ENCODE results near the gene SSX1.
"Not testable (repeated sequence)": the region's sequence is repeated elsewhere in the genome, so short reads cannot be mapped to it uniquely, and the experiment has no call there.

Gene SSX1, protein sequence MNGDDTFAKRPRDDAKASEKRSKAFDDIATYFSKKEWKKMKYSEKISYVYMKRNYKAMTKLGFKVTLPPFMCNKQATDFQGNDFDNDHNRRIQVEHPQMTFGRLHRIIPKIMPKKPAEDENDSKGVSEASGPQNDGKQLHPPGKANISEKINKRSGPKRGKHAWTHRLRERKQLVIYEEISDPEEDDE

DNA sequence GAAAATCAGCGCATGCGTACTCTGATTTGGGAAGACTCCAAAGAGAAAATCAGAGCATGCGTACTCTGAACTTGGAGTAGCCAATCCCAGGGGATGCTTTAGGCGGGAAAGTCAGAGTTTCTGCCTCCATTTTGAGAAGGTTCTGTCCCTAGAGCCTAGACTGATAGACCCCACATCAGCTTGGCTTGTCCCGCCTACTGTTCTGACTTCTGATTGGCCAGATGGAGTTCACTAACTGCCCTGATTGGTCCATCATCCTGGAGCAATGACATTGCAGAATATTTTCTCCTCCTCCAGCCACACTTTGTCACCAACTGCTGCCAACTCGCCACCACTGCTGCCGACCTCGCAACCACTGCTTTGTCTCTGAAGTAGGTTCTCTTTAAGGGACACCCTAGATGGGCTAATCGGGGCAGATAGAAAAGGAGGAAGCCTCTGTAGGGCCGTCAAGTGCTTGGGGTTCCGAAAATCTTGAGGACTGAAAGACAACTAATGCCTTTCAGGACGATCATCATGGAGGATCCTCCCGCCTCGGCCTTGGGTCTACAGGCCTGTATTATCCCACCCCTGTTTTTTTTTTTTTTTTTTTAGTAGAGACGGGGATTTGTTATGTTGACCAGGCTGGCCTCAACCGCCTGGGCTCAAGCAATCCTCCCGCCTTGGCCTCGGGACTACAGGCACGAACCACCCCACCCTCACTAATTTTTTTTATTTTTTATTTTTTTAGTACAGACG lies at the start of gene SSX1:
Gene SSX1, plus strand, starts transcription at position 331 of the 735 bp plus-strand sequence. CDS start 1,850 bp downstream, outside the sequence.
- DNase-seq: not testable (repeated sequence)

DNA sequence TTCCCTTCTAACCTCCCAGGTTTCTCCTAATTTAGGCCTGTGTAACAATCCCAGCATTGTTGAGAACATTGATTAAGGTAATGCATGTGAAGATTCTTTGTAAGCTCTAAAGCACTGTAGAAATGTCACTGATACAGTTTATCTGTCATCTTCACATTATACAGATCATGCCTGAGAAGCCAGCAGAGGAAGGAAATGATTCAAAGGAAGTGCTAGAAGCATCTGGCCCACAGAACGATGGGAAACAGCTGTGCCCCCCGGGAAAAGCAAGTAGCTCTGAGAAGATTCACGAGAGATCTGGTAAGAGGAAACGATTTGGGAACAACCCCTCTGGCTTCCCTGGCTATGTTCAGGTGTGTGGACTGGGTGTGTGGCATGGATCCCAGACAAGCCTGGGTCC lies 40.9 kb upstream of the SSX1 start:
- not testable (repeated sequence) for DNase-seq

- not testable (repeated sequence) for DNase-seq
Observed at GRCh38 chrX:48224196-48224595, 31.0 kb upstream of the SSX1 start.

DNA sequence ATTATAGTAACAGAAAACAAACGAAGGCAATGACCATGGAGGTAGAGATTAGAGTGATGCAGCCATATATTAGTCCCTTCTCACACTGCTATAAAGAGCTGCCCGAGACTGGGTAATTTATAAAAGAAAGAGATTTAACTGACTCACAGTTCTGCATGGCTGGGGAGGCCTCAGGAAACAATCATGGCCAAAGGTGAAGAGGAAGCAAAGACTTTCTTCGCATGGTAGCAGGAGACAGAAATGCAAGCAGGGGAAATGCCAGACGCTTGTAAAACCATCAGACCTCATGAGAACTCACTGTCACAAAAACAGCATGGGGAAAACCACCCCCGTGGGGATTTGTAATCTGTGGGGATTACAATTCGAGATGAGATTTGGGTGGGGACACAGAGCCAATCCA lies 2.2 kb upstream of the SSX1 start:
- not testable (repeated sequence) for DNase-seq

- DNase-seq: not testable (repeated sequence)
Observed at GRCh38 chrX:48274365-48274764, 19.2 kb downstream of the SSX1 start.

- DNase-seq: no peak
Observed at GRCh38 chrX:48278958-48279357, 23.8 kb downstream of the SSX1 start.

DNA sequence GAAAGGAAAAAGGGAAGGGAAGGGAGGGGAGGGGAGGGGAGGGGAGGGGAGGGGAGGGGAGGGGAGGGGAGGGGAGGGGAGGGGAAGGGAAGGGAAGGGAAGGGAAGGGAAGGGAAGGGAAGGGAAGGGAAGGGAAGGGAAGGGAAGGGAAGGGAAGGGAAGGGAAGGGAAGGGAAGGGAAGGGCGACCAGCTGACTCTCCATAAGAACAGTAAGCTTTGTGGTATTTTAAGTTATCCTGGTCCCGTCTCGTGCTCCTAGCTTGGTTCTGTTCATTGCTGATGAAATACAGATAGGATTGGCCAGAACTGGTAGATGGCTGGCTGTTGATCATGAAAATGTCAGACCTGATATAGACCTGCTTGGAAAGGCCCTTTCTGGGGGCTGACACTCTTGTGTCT lies 25.5 kb downstream of the SSX1 start:
- not testable (repeated sequence) for DNase-seq

DNA sequence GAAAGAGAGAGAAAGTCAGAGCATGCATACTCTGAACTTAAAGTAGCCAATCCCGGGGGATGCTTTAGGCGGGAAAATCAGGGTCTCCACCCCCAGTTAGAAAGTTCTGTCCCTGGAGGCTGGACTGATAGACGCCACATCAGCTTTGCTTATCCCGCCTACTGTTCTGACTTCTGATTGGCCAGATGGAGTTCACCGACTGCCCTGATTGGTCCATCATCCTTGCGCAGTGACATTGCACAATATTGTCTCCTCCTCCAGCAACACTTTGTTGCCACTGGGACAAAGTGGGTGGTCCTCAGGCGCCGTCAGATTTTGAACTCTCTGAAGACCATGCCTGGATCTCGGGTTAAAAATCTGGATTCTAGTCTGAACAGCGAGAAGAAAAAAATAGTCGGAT lies 51.0 kb downstream of the SSX1 start:
- DNase-seq: no peak

- not testable (repeated sequence) for DNase-seq
Observed at GRCh38 chrX:48313996-48314395, 58.8 kb downstream of the SSX1 start.
